ENCODE measurements around the gene GRM5.

- TF ChIP-seq, protein P1, sequence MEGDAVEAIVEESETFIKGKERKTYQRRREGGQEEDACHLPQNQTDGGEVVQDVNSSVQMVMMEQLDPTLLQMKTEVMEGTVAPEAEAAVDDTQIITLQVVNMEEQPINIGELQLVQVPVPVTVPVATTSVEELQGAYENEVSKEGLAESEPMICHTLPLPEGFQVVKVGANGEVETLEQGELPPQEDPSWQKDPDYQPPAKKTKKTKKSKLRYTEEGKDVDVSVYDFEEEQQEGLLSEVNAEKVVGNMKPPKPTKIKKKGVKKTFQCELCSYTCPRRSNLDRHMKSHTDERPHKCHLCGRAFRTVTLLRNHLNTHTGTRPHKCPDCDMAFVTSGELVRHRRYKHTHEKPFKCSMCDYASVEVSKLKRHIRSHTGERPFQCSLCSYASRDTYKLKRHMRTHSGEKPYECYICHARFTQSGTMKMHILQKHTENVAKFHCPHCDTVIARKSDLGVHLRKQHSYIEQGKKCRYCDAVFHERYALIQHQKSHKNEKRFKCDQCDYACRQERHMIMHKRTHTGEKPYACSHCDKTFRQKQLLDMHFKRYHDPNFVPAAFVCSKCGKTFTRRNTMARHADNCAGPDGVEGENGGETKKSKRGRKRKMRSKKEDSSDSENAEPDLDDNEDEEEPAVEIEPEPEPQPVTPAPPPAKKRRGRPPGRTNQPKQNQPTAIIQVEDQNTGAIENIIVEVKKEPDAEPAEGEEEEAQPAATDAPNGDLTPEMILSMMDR (IDR thresholded peaks at IDR 0.05), result no peak
- TF ChIP-seq EZH2 (IDR thresholded peaks at IDR 0.05) (no peak), EZH2phosphoT487 (IDR thresholded peaks at IDR 0.05) (no peak)
Measured at GRCh38 chr11:88701816-88702215, 364.0 kb downstream of the GRM5 start.

Measured in neural progenitor cell (in vitro differentiated cells).